Activated T-cell treated with anti-CD3 and anti-CD28 coated beads for 4 hours (primary cell): ENCODE data around the gene IL10.
A peak's percentile ranks its signal among the peaks of the same experiment; 100 is the strongest.

Experiments used
- DNase-seq: peaks from one replicate; pipeline ENCODE4 v3.0.0-alpha.2; 2020

The IL10 gene

DNA sequence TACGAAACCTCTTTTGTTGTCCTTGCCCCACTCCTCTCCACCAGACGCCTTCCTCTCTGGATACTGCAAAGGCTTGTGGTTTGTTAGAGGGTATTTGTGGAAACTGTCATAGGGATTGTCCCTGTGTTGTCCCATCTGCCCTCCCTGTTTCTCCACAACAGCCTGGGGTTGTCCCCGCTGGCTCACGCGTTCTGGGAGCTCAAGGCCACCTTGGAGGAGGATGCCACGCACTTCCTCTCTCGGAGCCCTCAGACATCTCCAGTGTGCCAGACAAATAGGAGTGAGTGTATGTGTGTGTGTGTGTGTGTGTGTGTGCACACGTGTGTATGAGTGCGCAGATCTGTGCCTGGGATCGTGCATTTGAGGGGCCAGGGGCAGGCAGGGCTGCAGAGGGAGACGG is 39.3 kb downstream of the IL10 start:
- no peak for DNase-seq

DNA sequence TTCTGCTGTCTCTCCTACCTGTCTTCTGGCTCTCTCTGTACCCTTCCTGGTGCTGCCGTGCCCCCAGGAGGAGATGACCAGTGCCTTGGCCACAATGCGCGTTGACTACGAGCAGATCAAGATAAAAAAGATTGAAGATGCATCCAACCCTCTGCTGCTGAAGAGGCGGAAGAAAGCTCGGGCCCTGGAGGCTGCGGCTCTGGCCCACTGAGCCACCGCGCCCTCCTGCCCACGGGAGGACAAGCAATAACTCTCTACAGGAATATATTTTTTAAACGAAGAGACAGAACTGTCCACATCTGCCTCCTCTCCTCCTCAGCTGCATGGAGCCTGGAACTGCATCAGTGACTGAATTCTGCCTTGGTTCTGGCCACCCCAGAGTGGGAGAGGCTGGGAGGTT is 39.8 kb downstream of the IL10 start:
- no peak for DNase-seq

DNA sequence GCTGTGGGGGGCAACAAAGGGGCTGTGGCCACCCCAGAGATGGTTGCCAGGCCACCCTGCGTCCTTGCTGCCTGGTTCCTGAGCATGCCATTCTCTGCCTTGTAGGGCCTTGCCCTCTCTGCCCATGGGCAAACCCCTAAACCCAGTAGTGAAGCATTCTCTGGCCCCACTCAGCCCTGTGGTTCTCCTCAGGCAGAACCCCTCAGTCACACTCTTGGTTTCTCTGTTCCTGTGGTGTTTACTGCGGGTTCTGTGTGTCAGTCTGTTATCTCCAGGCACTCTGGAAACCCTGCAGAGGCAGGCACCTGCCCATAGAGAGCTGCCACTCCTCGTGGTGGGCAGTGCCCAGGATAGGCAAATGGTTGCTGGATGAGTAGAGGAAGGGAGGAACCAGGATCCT is 42.8 kb downstream of the IL10 start:
- no peak for DNase-seq

DNA sequence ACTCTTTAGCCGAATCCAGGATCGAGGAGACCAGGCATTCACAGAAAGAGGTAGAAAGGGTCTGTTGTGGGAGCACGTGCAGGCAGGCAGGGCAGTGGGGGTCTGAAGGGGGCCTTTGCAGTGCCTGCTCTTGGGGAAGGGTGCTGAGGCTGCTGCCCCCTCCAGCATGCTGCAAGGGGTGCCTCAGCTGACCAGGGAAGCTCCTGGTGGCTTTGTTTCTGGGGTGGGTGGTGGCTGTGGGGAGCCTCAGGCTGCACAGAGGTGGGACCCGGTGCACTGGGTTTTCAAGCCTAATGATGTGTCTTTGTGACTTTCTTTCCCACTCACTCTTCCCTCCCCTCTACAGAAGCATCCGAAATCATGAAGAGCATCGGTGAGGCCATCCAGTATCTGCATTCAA is 43.2 kb downstream of the IL10 start:
- DNase-seq, result no peak

DNA sequence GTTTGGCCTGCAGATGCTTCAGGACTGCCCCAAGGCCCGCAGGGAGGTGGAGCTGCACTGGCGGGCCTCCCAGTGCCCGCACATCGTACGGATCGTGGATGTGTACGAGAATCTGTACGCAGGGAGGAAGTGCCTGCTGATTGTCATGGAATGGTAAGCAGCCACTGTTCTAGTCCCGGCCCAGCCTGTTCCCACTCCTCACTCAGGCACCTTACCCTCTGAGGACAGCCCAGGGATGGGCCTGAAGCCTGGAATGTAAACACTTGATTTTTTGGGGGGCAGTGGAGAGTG is 43.7 kb downstream of the IL10 start:
- DNase-seq, result no peak

DNA sequence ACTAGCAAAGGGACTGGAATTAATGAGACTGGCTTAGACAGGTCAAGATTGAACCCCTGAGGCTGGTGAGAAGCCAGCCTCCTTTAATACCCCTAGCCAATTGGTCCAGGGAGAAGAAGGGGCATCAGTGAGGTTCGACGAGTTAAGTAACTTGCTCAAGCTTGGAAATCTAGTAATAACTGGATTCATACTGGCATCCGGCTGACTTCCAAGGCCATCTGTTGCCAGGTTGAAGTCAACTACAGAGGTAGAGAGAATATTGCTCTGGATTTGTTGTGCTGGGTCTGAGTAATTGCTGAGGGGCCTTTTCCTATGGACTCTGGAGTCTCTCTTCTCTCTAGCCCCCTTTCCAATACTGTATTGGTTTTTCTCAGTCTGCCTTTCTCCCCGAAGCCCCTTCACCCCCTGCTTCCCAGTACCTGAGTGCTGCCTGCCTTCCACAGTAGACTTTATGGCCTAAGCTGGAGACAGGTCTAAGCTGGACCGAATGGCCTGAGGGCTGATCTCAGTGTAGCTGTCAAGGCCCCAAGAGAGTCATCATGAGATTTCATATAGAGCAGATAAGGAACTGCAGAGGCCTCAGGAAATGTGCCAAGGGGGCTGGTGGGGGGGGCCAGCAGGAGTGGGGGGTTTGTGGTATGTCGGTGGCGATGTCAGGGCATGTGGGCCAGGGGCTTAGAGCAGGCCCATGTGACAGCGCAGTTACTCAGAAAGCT is 44.2 kb downstream of the IL10 start:
- no peak for DNase-seq

DNA sequence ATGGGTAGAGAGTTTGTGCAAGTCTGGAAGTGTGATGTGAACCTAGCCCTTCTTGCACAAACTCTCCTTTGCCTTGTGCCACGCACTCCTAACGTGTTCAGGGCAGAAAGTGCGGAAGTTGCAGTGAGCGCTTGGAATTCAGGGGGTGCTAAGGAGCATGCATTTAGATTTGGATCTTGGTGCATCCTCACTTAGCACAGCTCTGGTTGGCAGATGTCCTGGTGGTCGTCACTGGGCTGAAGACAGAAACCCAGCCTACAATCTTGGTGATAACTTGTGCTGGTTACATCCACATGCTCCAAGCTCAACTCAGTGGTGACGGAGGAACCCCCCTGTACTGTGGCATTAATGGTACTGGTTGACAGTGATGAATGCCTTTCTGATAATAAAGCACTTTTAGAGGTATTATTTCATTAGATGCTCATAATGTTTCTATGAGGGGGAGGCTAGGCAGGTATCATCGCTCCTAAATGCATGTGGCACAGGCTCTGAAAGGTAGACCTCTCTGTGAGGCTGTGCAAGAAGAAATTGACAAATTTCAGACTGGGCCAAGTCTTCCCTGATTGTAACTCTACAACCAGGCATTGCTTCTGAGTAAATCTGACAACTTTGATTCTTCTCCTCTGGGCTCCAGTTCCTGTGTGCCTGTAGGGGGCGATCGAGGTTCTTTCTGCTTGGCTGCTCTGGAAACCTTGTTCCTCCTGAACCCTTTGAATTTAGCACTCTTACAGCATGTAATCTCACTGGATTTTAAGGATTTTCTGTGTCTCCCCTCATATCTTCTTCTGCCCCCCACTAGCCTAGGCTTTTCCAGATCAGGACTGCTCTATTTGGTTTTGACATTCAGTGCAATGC is 47.0 kb downstream of the IL10 start:
- DNase-seq, result peak; percentile 48

DNA sequence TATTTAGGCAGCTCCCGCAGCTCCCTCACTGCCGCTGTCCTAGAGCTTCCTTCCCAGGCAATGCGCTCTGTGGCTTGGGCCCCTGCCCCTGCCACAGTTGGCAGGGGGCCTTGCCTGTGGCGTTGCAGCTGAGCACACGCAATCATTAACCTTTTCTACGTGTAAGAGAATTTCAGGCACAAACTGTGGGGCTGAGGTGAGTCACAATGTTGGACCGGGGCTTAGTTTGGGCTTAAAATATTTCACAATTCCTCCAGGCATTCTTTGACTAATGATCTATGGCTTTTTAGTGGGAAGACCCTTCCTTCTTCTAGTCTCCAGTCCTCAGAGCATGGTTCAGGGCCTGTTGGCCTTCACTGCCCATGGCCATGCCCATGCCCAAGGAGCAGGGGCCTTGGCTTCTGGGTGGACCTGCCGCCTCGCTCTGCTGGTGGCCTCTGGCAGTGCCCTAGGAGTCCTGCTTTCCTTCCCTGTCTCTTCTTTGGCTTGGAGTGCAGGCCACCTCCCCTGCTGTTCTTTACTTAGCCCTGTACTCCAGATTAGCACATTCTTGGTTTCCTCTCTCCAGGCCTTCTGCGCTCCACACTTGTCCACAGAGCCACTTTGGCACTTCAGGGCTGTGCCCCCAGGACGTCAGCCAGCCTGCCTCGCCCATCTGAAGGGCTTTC is 48.4 kb downstream of the IL10 start:
- DNase-seq, result no peak

DNA sequence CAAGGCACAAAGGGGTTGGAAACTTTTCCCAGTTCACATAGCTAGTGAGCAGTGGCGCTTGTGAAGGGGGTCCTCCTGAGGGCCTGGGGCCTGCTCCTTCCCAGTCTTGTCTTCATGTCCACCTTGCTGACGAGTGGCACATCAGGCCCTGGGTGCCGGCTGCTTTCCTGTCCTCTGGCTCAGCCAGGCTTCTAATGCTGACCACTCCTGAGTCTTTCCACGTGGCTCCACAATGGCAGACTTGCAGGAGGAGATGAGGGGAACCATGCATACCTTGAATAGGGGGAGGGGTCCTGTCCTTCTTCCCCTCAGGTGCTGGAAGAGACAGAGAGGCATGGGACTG is 48.9 kb downstream of the IL10 start:
- DNase-seq, result no peak

DNA sequence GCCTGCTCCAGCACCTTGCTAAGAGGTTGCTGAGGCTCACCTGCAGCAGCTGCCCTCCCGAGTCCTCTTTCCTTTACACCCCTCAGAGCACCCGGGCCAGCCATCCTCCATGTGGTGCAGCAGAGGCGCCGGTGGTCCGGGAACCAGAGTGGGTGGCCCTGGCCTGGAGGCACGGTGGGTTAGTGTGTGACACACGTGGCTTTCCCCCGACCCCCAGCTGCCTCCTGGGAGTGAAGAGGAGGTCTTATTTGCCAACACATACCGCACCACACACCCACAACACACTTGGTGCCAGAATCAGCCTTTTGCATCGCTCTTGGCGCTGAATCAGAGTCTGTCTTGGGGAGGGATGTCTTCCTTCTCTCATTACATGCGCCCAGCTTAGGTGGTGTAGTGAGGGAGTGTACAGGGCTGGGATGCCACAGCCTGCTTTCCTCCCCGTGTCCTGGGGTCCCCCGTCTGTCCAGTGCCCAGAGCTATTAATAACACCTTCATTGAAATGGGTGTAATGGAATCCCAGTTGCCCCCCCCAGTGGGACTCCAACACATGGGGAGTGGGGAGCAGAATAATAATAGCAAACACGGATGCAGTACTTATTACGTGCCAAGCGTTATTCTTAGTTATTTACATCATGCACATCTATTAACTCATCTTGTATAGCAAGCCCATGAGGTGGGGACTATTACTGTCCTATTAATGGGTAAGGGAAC is 49.4 kb downstream of the IL10 start:
- no peak for DNase-seq

DNA sequence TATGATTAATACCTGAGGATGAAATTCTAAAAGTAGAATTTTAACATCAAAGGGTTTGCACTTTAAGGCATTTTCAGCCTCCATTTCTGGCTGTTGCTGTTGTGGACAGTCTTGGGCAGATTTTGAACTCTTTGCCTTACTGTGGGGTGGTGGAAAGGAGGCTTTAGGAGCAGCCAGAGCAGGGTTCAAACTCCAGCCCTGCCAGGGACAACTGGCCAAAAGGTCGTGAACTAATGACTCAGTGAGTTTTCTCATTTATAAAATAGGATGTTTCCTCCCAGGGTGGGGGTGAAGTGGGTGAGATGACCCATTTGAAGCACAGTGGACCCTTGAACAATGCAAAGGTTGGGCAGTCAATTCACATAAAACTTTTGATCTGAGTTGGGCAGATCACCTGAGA is 50.8 kb downstream of the IL10 start:
- DNase-seq, result no peak

DNA sequence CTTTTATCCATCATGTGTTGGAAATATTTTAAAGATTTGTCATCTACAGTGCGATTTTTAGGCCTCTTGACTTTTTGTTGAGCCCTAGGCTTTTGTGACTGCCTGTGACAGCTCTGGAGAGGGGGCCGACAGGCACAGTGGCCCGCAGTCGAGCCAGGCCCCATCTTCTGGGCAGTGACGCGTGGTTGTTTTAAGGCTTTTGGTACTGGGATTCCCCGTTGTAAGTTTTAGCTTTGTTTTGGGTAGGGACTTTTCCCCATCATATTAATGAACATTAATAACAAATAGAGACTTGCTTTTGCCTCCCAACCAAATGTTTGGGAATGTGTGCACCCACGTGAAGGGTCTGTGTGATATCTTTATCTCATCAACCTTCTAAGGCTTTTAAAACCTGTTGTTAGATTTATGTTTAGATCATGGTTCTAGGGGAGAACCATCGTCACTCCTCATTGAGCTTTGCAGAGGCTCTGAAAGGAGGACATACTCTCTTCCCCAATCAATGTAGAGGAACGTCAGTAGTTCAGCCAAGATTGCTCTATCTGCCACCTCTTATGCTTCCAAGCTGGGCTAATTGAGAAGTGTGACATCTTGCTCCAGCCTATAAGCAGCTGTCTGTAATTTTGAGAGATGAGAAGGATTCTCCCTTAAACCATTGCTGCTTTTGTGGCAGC is 53.0 kb downstream of the IL10 start:
- DNase-seq, result no peak

DNA sequence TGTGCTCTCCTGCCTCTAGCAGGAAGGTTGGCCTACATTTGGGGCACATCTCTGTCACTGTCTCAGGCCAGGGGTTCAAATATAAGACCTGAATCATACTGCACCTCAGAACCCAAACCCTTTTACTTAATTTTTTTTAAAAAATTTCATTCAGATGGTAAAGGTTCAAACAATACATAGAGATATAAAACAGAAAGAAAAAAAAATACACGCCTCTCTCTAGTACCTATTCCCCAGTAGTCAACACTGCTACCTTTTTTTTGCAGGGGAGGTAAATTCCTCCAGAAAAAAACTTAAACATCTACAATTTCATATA is 54.7 kb downstream of the IL10 start:
- DNase-seq, result no peak
